ENCODE data around the gene CARS2. TPM values are rescaled to one million over a fixed set of nuclear protein-coding genes. Genes with fewer than 3 reads are reported as not detected.
A peak's percentile ranks its signal among the peaks of the same experiment; 100 is the strongest.
"Not testable (repeated sequence)": the region's sequence is repeated elsewhere in the genome, so short reads cannot be mapped to it uniquely, and the experiment has no call there.

CARS2 gene
- total RNA-seq, 2 experiments from 2014 or later, result 58.9 to 69.5 TPM

DNA sequence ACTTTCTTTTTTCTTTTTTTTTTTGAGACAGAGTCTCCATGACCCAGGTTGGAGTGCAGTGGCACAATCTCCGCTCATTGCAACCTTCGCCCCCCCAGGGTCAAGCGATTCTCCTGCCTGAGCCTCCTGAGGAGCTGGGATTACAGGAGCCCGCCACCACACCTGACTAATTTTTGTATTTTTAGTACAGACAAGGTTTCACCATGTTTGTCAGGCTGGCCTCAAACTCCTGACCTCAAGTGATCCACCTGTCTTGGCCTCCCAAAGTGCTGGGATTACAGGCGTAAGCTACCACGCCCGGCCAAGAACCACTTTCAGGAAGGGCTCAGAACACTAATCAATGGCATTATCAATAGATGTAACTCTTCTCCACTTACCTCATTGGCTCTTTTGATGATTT is 4.9 kb downstream of the CARS2 start:
- H3K9me3 Mint-ChIP-seq, POLR2A ChIA-PET, DNase-seq, H3K27ac Mint-ChIP-seq, CTCF ChIA-PET, H3K27me3 Mint-ChIP-seq, H3K4me3 Mint-ChIP-seq: not testable (repeated sequence)
- Mint-ChIP-seq H3K36me3 (ENCODE audit: low read depth) (peaks cover 38% of the 10 kb centered on the region), H3K4me1 (peaks cover 47% of the 10 kb centered on the region)

DNA sequence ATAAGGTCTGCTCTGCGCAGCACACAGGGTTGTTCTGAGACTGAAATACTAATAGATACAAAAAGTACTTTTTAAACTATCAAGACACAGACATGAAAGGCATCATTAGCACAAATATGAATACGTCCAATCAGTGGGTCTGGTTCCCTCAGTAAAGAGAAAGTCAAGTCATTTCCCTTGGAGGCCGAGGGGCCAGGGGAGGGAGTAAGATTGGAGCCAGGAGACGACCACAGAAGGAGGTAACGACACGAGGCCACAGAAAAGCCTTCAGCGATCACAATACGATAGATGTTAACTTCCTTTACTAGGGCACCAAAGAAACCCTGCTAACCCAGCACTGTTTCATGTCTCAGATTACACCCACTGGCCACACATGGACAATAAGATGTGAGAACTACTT is 5.3 kb downstream of the CARS2 start:
- Mint-ChIP-seq H3K4me3 (no peak overlapping the region), H3K4me1 (peaks cover 49% of the 10 kb centered on the region), H3K36me3 (ENCODE audit: low read depth) (peaks cover 40% of the 10 kb centered on the region), H3K9me3 (no peaks in the 10 kb centered on the region), H3K27ac (no peak overlapping the region), H3K27me3 (no peaks in the 10 kb centered on the region)
- ChIA-PET POLR2A (no interaction called here), CTCF (no interaction called here)
- DNase-seq, result no peak

DNA sequence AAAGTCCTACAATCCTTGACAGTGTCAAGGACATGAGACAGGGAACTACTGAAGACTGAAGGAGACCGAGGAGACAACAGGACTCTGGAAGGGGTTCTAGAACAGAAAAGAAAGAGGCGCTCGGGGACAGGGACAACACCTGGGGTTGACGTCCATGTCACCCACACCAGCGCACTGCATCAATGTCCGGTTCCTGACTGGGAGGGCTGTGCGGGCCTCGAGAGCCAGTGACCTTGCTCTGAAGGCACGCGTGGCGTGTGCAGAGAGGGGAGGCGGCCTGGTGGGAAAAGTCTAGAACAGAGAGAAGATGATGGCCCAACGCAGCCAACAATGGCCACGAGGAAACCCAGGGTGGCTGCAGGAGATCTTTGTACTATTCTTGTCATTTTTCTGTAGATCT is 5.7 kb downstream of the CARS2 start:
- Mint-ChIP-seq H3K9me3 (no peaks in the 10 kb centered on the region), H3K27me3 (no peaks in the 10 kb centered on the region), H3K4me3 (no peak overlapping the region), H3K27ac (no peak overlapping the region), H3K4me1 (peaks cover 47% of the 10 kb centered on the region), H3K36me3 (ENCODE audit: low read depth) (peaks cover 39% of the 10 kb centered on the region)
- POLR2A ChIA-PET, result no interaction called here
- DNase-seq, result no peak
- CTCF ChIA-PET, result no interaction called here

DNA sequence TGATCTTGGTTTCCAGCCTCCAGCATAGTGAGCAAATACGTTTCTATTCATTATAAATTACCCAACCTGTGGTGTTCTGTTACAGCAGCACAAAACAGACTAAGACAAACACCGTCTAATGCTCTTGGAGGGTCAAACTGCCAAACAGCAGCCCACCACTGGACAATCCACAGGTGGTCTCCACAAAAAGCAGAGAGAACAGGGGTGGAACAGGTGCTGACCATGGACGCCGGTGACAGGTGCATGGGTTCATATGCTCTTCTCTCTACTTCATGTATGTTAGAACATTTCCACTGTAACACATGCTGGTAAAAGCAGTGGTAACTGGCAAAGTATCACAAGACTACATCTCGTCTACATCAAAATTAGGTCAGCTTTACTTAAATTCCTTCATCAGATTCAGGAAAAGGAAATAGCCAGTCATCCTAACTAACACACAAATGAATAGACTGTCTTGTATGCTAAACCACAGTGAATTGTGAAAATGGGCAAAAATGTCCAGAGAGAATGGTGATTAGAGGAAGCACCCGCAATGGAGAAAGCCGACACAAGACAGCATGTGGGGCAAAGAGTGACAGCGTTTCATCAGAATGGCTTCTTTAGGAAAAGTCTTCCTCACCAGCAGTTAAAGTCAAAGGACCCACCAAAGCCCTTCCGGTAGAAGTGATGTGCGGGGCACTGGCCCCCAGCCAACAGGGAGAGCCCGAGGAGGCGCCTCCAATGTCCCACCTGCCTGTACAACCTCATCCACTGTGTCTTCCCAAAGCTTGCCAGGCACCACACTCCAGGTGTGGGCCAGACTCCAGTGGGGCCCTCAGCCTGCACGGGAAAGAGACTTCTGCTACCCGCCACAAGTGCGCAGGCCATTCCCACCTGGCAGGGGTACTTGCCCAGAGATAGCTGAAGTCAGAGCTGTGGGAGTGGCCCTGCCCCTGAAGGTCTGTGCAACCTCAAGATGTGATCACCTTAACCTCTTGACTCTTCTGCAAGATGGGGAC is 6.5 kb downstream of the CARS2 start:
- ChIA-PET CTCF (no interaction called here), POLR2A (no interaction called here)
- Mint-ChIP-seq H3K27ac (peak overlapping the region; percentile 19), H3K36me3 (ENCODE audit: low read depth) (peaks cover 37% of the 10 kb centered on the region), H3K9me3 (no peaks in the 10 kb centered on the region), H3K4me3 (no peak overlapping the region), H3K4me1 (peaks cover 42% of the 10 kb centered on the region), H3K27me3 (no peaks in the 10 kb centered on the region)
- DNase-seq, result no peak

DNA sequence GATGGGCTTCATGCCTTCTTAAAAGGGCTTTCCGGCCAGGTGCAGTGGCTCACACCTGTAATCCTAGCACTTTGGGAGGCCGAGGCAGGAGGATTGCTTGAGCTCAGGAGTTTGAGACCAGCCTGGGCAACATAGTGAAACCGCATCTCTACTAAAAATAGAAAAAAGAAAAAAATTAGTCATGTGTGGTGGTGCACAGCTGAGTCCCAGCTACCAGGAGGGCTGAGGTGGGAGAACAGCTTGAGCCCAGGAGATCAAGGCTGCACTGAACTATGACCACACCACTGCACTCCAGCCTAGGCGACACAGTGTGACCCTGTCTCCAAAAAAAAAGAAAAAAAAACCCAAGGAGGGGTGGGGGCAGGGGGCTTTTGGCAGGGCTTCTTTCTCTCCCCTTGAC is 7.2 kb downstream of the CARS2 start:
- CTCF ChIA-PET, result no interaction called here
- POLR2A ChIA-PET, result no interaction called here
- Mint-ChIP-seq H3K4me3 (no peak overlapping the region), H3K36me3 (ENCODE audit: low read depth) (peaks cover 36% of the 10 kb centered on the region), H3K27me3 (no peaks in the 10 kb centered on the region), H3K4me1 (peaks cover 41% of the 10 kb centered on the region), H3K27ac (peak overlapping the region; percentile 19), H3K9me3 (no peaks in the 10 kb centered on the region)
- no peak for DNase-seq

DNA sequence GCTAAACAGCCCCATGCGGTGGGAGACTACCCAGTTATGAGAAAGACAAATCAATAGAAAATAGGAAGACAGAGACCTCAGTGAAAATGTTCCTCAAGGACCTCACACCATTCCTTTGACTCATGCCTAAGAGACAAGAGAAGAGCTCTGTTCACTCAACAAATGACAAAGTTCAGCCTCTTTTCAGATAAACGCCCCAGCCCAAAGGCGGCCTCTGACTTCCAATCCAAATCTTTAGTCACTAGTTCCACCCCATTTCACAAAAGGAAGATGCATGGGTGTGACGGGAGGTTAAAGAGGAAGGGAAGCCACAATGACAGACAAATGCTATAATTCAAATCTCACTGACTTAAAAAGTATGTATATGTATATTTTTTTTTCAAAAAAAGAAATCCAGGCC is 8.1 kb downstream of the CARS2 start:
- no peaks in the 10 kb centered on the region for H3K9me3 Mint-ChIP-seq
- no peak for DNase-seq
- H3K36me3 Mint-ChIP-seq (ENCODE audit: low read depth), result peaks cover 37% of the 10 kb centered on the region
- no peak overlapping the region for H3K27ac Mint-ChIP-seq
- H3K4me1 Mint-ChIP-seq, result peaks cover 34% of the 10 kb centered on the region
- H3K27me3 Mint-ChIP-seq, result no peaks in the 10 kb centered on the region
- no peak overlapping the region for H3K4me3 Mint-ChIP-seq
- ChIA-PET CTCF (interaction anchor here (1.1 kb wide), 1 partner anchor 21 kb away, joined by 3 read pairs; no protein-coding TSS in a partner anchor), POLR2A (interaction anchor here (0.7 kb wide), 1 partner anchor 184 kb away, joined by 5 read pairs; no protein-coding TSS in a partner anchor)

DNA sequence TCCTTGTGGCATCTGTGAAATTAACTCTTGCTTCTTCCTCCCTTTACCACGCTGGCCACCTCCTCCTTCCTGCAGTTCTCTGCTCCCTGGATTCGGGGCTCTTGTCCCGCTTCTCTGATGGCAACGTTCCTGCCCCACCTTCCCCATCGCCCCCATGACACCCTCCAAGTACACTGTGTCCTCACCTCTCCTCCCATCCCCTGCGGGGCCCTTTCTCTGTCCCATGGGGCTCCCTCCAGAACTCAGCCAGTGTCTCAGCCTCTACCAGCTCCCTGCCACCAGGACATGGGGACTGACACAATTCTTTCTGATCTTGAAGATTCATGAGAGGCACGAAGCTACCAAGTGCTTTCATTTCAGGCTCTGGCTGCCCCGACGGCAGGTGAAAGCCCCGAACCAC is 9.1 kb downstream of the CARS2 start:
- ChIA-PET POLR2A (no interaction called here), CTCF (no interaction called here)
- Mint-ChIP-seq H3K36me3 (ENCODE audit: low read depth) (peaks cover 37% of the 10 kb centered on the region), H3K27ac (no peak overlapping the region), H3K27me3 (no peaks in the 10 kb centered on the region), H3K9me3 (no peaks in the 10 kb centered on the region), H3K4me3 (no peak overlapping the region), H3K4me1 (peaks cover 28% of the 10 kb centered on the region)
- no peak for DNase-seq

DNA sequence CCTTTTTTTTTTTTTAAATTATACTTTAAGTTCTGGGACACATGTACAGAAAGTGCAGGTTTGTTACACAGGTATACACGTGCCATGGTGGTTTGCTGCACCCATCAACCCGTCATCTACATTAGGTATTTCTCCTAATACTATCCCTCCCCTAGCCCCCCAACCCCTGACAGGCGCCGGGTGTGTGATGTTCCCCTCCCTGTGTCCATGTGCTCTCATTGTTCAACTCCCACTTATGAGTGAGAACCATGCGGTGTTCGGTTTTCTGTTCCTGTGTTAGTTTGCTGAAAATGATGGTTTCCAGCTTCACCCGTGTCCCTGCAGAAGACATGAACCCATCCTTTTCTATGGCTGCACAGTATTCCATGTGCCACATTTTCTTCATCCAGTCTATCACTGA is 10.1 kb downstream of the CARS2 start:
- DNase-seq, POLR2A ChIA-PET, H3K27me3 Mint-ChIP-seq, H3K27ac Mint-ChIP-seq, H3K4me3 Mint-ChIP-seq, H3K9me3 Mint-ChIP-seq, CTCF ChIA-PET: not testable (repeated sequence)
- peaks cover 32% of the 10 kb centered on the region for H3K36me3 Mint-ChIP-seq (ENCODE audit: low read depth)
- H3K4me1 Mint-ChIP-seq, result peaks cover 25% of the 10 kb centered on the region

DNA sequence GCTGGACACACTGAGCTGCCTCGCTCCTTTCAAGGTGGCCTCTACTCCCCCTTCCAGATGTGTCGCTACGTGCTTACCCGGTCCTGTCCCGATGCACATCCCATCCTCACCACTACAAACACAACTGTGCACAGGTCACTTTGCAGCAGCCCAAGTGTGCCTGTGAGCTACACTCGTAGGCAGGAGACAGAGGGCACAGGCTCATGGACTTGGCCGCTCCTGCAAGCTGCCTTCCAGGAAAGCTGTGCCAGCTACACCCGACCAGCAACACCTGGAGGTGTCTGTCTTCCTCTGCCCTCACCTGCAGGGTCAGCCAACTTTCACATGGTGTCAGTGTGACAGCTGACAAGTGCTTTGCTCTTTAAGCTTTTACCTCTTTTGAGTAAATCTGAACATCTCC is 15.4 kb downstream of the CARS2 start:
- CTCF ChIA-PET, result interaction anchor here (0.8 to 0.9 kb wide), 2 partner anchors 13 to 46 kb away, joined by 3 to 4 read pairs; no protein-coding TSS in a partner anchor

DNA sequence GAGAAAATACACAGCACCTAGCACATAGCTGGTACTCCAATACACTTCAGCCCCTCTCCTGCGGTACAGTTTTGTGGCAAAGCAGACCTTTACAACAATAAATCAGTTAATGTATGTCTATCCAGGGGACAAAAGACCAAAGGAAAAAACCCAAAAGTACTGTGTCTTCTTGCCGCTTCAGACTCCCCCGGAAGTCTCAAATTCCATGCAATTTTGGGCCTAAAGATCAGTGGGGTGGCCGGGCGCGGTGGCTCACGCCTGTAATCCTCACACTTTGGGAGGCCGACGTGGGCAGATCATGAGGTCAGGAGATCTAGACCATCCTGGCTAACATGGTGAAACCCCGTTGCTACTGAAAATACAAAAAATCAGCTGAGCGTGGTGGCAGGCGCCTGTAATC is 16.2 kb downstream of the CARS2 start:
- Mint-ChIP-seq H3K36me3 (ENCODE audit: low read depth) (peaks cover 13% of the 10 kb centered on the region), H3K27me3 (no peaks in the 10 kb centered on the region), H3K9me3 (no peaks in the 10 kb centered on the region), H3K4me1 (no peaks in the 10 kb centered on the region), H3K4me3 (no peak overlapping the region), H3K27ac (no peak overlapping the region)
- no peak for DNase-seq
- ChIA-PET CTCF (interaction anchor here (0.7 kb wide), 1 partner anchor 80 kb away, joined by 3 read pairs; no protein-coding TSS in a partner anchor), POLR2A (interaction anchor here (0.6 kb wide), 1 partner anchor 65 kb away, joined by 3 read pairs; no protein-coding TSS in a partner anchor)

More for the DNA sequence above, 15.4 kb downstream of the CARS2 start:
- Mint-ChIP-seq H3K27me3 (no peaks in the 10 kb centered on the region), H3K9me3 (no peaks in the 10 kb centered on the region), H3K36me3 (ENCODE audit: low read depth) (peaks cover 10% of the 10 kb centered on the region), H3K4me3 (no peak overlapping the region), H3K27ac (no peak overlapping the region), H3K4me1 (no peaks in the 10 kb centered on the region)
- POLR2A ChIA-PET, result interaction anchor here (0.8 kb wide), 1 partner anchor 13 kb away, joined by 3 read pairs; no protein-coding TSS in a partner anchor
- no peak for DNase-seq

DNA sequence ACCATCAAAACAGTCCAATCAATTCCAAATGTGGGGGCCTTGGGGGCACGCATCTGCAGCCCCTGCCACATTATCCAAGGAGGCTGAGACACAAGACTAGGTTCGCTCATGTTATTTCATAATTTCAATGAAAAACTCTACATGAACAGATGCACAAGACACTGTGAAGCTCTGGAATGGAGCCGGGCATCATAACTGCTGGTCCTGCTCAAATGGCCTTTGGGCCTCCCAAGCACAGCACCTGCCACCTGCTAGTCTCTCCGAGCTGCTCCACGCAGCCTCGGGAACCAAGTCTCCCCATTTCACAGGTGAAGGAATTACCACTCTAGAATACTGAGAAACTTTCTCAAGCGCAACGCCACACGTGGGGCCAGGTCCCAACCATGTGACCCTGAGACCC is 16.9 kb downstream of the CARS2 start:
- POLR2A ChIA-PET, result interaction anchor here (0.6 kb wide), 1 partner anchor 66 kb away, joined by 3 read pairs; no protein-coding TSS in a partner anchor
- CTCF ChIA-PET, result interaction anchor here (0.7 kb wide), 1 partner anchor 80 kb away, joined by 3 read pairs; no protein-coding TSS in a partner anchor

DNA sequence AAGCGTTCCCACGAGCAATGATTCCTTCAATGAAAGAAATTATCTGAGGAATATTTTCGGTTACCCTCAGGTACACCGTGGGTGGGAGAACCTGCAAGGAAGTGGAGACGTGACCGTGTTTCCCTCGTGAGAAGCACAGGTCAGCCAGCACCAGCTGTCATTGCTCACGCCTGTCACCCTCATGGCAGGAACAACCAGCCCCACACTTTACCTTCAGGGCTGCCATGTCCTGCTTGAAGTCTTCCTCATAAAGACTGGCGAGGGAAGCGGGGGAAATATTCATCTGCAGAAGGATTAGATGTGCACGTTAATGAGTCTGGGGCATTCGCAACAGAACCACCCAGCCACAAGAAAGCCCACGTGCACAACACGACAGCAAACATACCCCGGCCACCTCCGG is 18.2 kb downstream of the CARS2 start:
- no peak for DNase-seq
- ChIA-PET POLR2A (no interaction called here), CTCF (no interaction called here)
- no peaks in the 10 kb centered on the region for H3K4me1 Mint-ChIP-seq
- peaks cover 11% of the 10 kb centered on the region for H3K36me3 Mint-ChIP-seq (ENCODE audit: low read depth)
- H3K4me3 Mint-ChIP-seq, result no peak overlapping the region
- no peak overlapping the region for H3K27ac Mint-ChIP-seq
- H3K27me3 Mint-ChIP-seq, result no peaks in the 10 kb centered on the region
- H3K9me3 Mint-ChIP-seq, result no peaks in the 10 kb centered on the region

More for the DNA sequence above, 16.9 kb downstream of the CARS2 start:
- Mint-ChIP-seq H3K4me1 (no peaks in the 10 kb centered on the region), H3K4me3 (no peak overlapping the region), H3K36me3 (ENCODE audit: low read depth) (peaks cover 13% of the 10 kb centered on the region), H3K27me3 (no peaks in the 10 kb centered on the region), H3K9me3 (no peaks in the 10 kb centered on the region), H3K27ac (no peak overlapping the region)
- DNase-seq, result no peak

DNA sequence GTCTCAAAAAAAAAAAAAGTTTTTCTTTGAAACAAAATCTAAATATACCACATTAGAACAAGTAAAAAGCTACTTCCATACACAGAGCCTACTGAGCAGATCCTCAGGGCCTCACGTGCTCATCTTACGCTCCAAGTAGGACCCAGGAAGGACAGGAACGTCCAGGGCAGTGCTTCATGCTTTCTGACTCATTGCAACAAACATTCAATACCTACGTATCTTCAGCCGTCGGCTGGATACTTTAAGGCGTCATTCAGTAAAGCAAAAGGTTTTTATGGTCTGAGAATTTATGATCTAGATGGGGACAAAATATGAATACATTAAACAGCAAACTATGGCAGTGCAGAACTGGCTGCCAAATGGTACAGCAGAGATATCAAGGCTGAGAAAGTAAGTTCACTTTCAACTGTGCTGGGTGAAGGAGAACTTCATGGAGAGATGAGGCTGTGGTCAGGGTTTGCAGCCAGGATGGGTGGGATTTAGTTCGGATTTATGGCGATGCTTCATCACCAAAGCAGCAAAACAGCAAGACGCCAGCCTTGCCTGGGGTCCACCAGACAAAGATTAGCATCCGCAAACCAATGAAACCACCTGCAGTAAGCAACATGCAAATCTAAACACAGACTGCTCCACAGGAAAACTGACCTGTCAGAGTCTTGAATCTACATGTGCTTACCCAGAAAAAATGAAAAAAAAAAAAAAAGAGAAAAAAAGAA is 20.5 kb downstream of the CARS2 start:
- CTCF ChIA-PET, result interaction anchor here (0.6 kb wide), 1 partner anchor 9 kb away, joined by 3 read pairs; no protein-coding TSS in a partner anchor

More for the DNA sequence above, 20.5 kb downstream of the CARS2 start:
- no peaks in the 10 kb centered on the region for H3K27me3 Mint-ChIP-seq
- peaks cover 20% of the 10 kb centered on the region for H3K36me3 Mint-ChIP-seq (ENCODE audit: low read depth)
- no peak overlapping the region for H3K4me3 Mint-ChIP-seq
- H3K27ac Mint-ChIP-seq, result peak overlapping the region; percentile 25
- no peaks in the 10 kb centered on the region for H3K9me3 Mint-ChIP-seq
- no peak for DNase-seq
- POLR2A ChIA-PET, result no interaction called here
- H3K4me1 Mint-ChIP-seq, result no peaks in the 10 kb centered on the region

Data from activated CD4-positive, alpha-beta T cell treated with anti-CD3 and anti-CD28 coated beads, Interleukin-2, amount 10 ng/mL, durations not matched to agents 7 days and 5 days (primary cell).